Tibial nerve (tissue), 3 donors: Measurements from ENCODE around the gene MSGN1.

ENCODE experiments used
- CTCF ChIP-seq, 5 experiments: fragments of 200-600 bp in 3 of 5; fragments of 450-650 bp in 2 of 5; sonication (generic) in 3 of 5; IDR thresholded peaks; one replicate each; pipeline ENCODE4 v1.5.1; 2016 to 2019; ENCODE audit warnings: antibody characterized with exemption in 5 of 5, mild to moderate bottlenecking in 3 of 5, moderate library complexity in 2 of 5
- POLR2A ChIP-seq, 2 donors: fragments of 450-650 bp; IDR thresholded peaks; one replicate each; pipeline ENCODE4 v1.6.1; 2017; ENCODE audit warnings: antibody characterized with exemption in 2 of 2, mild to moderate bottlenecking in 2 of 2, moderate library complexity in 2 of 2

- TF ChIP-seq CTCF (IDR thresholded peaks at IDR 0.05) (no peak), POLR2A (IDR thresholded peaks at IDR 0.05) (no peak)
These were observed 11.9 kb upstream of the MSGN1 start for GRCh38 chr2:17804358-17804757.
